ENCODE data around the gene TSC22D3. TPM values are rescaled to one million over a fixed set of nuclear protein-coding genes. Genes with fewer than 3 reads are reported as not detected.

TSC22D3 gene
- total RNA-seq, 1 donor = 57.2 TPM

GRCh38 chrX:107805179-107805578 is 29.6 kb upstream of the TSC22D3 start:
- no peak for TF ChIP-seq CTCF (IDR thresholded peaks at IDR 0.05; ENCODE audit: extremely low read depth, low read depth, low read length)
- no peak for DNase-seq (ENCODE audit: insufficient read length, low spot score, missing footprints)
- H3K4me2 ChIP-seq (ENCODE audit: insufficient read depth, low read length) = no peak overlapping the region

GRCh38 chrX:107804427-107804826 is 28.8 kb upstream of the TSC22D3 start:
- Histone ChIP-seq H3K27ac (ENCODE audit: low read depth, low read length) (no peak overlapping the region), H3K79me2 (ENCODE audit: insufficient read depth, low read length) (no peaks in the 10 kb centered on the region), H3K36me3 (ENCODE audit: insufficient read depth, low read length) (no peaks in the 10 kb centered on the region), H4K20me1 (ENCODE audit: insufficient read depth, low read length) (no peaks in the 10 kb centered on the region), H3K9me3 (ENCODE audit: low read depth, low read length) (no peaks in the 10 kb centered on the region), H3K4me3 (ENCODE audit: insufficient read depth, low read length) (no peak overlapping the region), H2AFZ (ENCODE audit: low read length) (no peak overlapping the region), H3K4me2 (ENCODE audit: insufficient read depth, low read length) (no peak overlapping the region), H3K27me3 (ENCODE audit: insufficient read depth, low read length) (peaks cover 12% of the 10 kb centered on the region), H3K4me1 (ENCODE audit: insufficient read depth, low read length) (no peaks in the 10 kb centered on the region)
- no peak for TF ChIP-seq CTCF (IDR thresholded peaks at IDR 0.05; ENCODE audit: extremely low read depth, low read depth, low read length)
- DNase-seq (ENCODE audit: insufficient read length, low spot score, missing footprints) = no peak

More at GRCh38 chrX:107805179-107805578, 29.6 kb upstream of the TSC22D3 start:
- H4K20me1 ChIP-seq (ENCODE audit: insufficient read depth, low read length) = no peaks in the 10 kb centered on the region
- no peak overlapping the region for H2AFZ ChIP-seq (ENCODE audit: low read length)
- no peak overlapping the region for H3K27ac ChIP-seq (ENCODE audit: low read depth, low read length)
- no peaks in the 10 kb centered on the region for H3K36me3 ChIP-seq (ENCODE audit: insufficient read depth, low read length)
- no peaks in the 10 kb centered on the region for H3K79me2 ChIP-seq (ENCODE audit: insufficient read depth, low read length)
- no peaks in the 10 kb centered on the region for H3K4me1 ChIP-seq (ENCODE audit: insufficient read depth, low read length)
- no peaks in the 10 kb centered on the region for H3K9me3 ChIP-seq (ENCODE audit: low read depth, low read length)
- peaks cover 9% of the 10 kb centered on the region for H3K27me3 ChIP-seq (ENCODE audit: insufficient read depth, low read length)
- H3K4me3 ChIP-seq (ENCODE audit: insufficient read depth, low read length) = no peak overlapping the region

GRCh38 chrX:107787827-107788226 is 12.2 kb upstream of the TSC22D3 start:
- no peaks in the 10 kb centered on the region for H3K9me3 ChIP-seq (ENCODE audit: low read depth, low read length)
- TF ChIP-seq CTCF (IDR thresholded peaks at IDR 0.05; ENCODE audit: extremely low read depth, low read depth, low read length) = no peak
- H2AFZ ChIP-seq (ENCODE audit: low read length) = no peak overlapping the region
- DNase-seq (ENCODE audit: insufficient read length, low spot score, missing footprints) = no peak
- H3K36me3 ChIP-seq (ENCODE audit: insufficient read depth, low read length) = no peaks in the 10 kb centered on the region
- no peak overlapping the region for H3K4me2 ChIP-seq (ENCODE audit: insufficient read depth, low read length)
- no peaks in the 10 kb centered on the region for H4K20me1 ChIP-seq (ENCODE audit: insufficient read depth, low read length)
- H3K4me3 ChIP-seq (ENCODE audit: insufficient read depth, low read length) = no peak overlapping the region
- H3K79me2 ChIP-seq (ENCODE audit: insufficient read depth, low read length) = no peaks in the 10 kb centered on the region
- no peak overlapping the region for H3K27ac ChIP-seq (ENCODE audit: low read depth, low read length)
- peaks cover 26% of the 10 kb centered on the region for H3K27me3 ChIP-seq (ENCODE audit: insufficient read depth, low read length)
- H3K4me1 ChIP-seq (ENCODE audit: insufficient read depth, low read length) = no peaks in the 10 kb centered on the region

GRCh38 chrX:107780525-107780924 is 4.9 kb upstream of the TSC22D3 start:
- TF ChIP-seq CTCF (IDR thresholded peaks at IDR 0.05; ENCODE audit: extremely low read depth, low read depth, low read length) = no peak
- Histone ChIP-seq H3K9me3 (ENCODE audit: low read depth, low read length) (no peaks in the 10 kb centered on the region), H3K4me3 (ENCODE audit: insufficient read depth, low read length) (no peak overlapping the region), H3K36me3 (ENCODE audit: insufficient read depth, low read length) (no peaks in the 10 kb centered on the region), H3K79me2 (ENCODE audit: insufficient read depth, low read length) (no peaks in the 10 kb centered on the region), H2AFZ (ENCODE audit: low read length) (no peak overlapping the region), H3K4me1 (ENCODE audit: insufficient read depth, low read length) (no peaks in the 10 kb centered on the region), H3K27ac (ENCODE audit: low read depth, low read length) (no peak overlapping the region), H3K4me2 (ENCODE audit: insufficient read depth, low read length) (no peak overlapping the region), H4K20me1 (ENCODE audit: insufficient read depth, low read length) (no peaks in the 10 kb centered on the region), H3K27me3 (ENCODE audit: insufficient read depth, low read length) (peaks cover 10% of the 10 kb centered on the region)
- no peak for DNase-seq (ENCODE audit: insufficient read length, low spot score, missing footprints)

Measured in osteoblast (primary cell).